HepG2 (cell line): Measurements from ENCODE around the gene TRAPPC4. TPM values are rescaled to one million over a fixed set of nuclear protein-coding genes. Genes with fewer than 3 reads are reported as not detected.

Source experiments
- IKZF4 ChIP-seq: sonication (generic); formaldehyde crosslinking; IDR thresholded peaks from 2 replicates; pipeline ENCODE4 v1.5.1; 2020; ENCODE audit warnings: borderline replicate concordance, mild to moderate bottlenecking, low read depth, missing genetic modification reagents; ENCODE audit errors: not compliant biosample characterization
- KAT2B ChIP-seq: fragments of 150-350 bp; IDR thresholded peaks from 2 replicates; pipeline ENCODE4 v1.6.1; 2014; ENCODE audit warnings: low read depth, low read length, borderline replicate concordance
- KLF16 ChIP-seq, 2 experiments: sonication (generic) in 1 of 2; formaldehyde crosslinking in 1 of 2; IDR thresholded peaks; 2 replicates each; pipeline versions ENCODE4 v1.6.1 to v1.8.0; 2016 to 2023; ENCODE audit warnings: missing genetic modification reagents in 2 of 2, missing compliant biosample characterization in 1 of 2
- MTA3 ChIP-seq: sonication (generic); formaldehyde crosslinking; IDR thresholded peaks from 2 replicates; pipeline ENCODE4 v1.4.0; 2020; ENCODE audit warnings: missing genetic modification reagents
- PAX8 ChIP-seq: sonication (generic); formaldehyde crosslinking; IDR thresholded peaks from 2 replicates; pipeline ENCODE4 v1.8.0; 2022; ENCODE audit warnings: mild to moderate bottlenecking, missing genetic modification reagents, borderline replicate concordance
- XRCC5 ChIP-seq: fragments of 200-400 bp; formaldehyde crosslinking; optimal IDR thresholded peaks from 2 replicates; pipeline ENCODE3; 2017; ENCODE audit warnings: mild to moderate bottlenecking, low read length
- ZNF326 ChIP-seq: sonication (generic); formaldehyde crosslinking; IDR thresholded peaks from 2 replicates; pipeline ENCODE4 v1.4.0; 2020; ENCODE audit warnings: missing genetic modification reagents, borderline replicate concordance
- ZNF644 ChIP-seq: IDR thresholded peaks from 2 replicates; pipeline ENCODE4 v1.6.1; 2016; ENCODE audit warnings: low read depth
- polyA plus RNA-seq, 8 experiments: library from polyadenylated mRNA; depleted of rRNA in 3 of 8; stranded (reverse) in 7 of 8; unstranded in 1 of 8; fragments of >200 nt; fragmentation: Illumina TruSeq in 4 of 8; extraction: Trizol in 4 of 8; gene quantifications; 2 replicates each; pipeline versions ENCODE4 v1.2.1 to v1.2.3, GENCODE V29; 2011 to 2016; ENCODE audit warnings: low read depth in 4 of 8, missing spikeins in 1 of 8, mixed read lengths in 1 of 8; ENCODE audit not compliant: insufficient read depth in 1 of 8
- total RNA-seq, 5 experiments: library from RNA; depleted of rRNA; stranded (reverse); fragments of >200 nt; fragmentation: Illumina TruSeq; extraction: Trizol; gene quantifications; 2 replicates each; pipeline ENCODE4 v1.2.3, GENCODE V29; 2016; ENCODE audit warnings: low read depth in 1 of 5
- TF ChIP-seq, protein P1 (sequence below): sonication (generic); formaldehyde crosslinking; IDR thresholded peaks from 2 replicates; pipeline ENCODE4 v1.4.0; 2020; ENCODE audit warnings: missing genetic modification reagents
- TF ChIP-seq, protein P2 (sequence below): IDR thresholded peaks from 2 replicates; pipeline ENCODE4 v1.6.1; 2016; ENCODE audit warnings: mild to moderate bottlenecking, missing biosample characterization, missing genetic modification reagents
- TF ChIP-seq, protein P3 (sequence below): sonication (generic); formaldehyde crosslinking; IDR thresholded peaks from 2 replicates; pipeline ENCODE4 v1.5.0; 2020; ENCODE audit warnings: mild to moderate bottlenecking, missing genetic modification reagents, moderate library complexity
- TF ChIP-seq, protein P4 (sequence below): IDR thresholded peaks from 2 replicates; pipeline ENCODE4 v1.6.1; 2016
- TF ChIP-seq, protein P5 (sequence below): sonication (generic); formaldehyde crosslinking; IDR thresholded peaks from 2 replicates; pipeline ENCODE4 v1.8.0; 2023; ENCODE audit warnings: mild to moderate bottlenecking, missing genetic modification reagents
- TF ChIP-seq, protein P6 (sequence below): sonication (generic); formaldehyde crosslinking; IDR thresholded peaks from 2 replicates; pipeline ENCODE4 v1.9.0; 2021; ENCODE audit warnings: mild to moderate bottlenecking, missing genetic modification reagents

Gene TRAPPC4
- total and polyA plus RNA-seq, 2 of the 13 experiments (the other 11 are each of a cell fraction or from before 2014, with no cell fraction given) = 97.4 to 140 TPM

DNA sequence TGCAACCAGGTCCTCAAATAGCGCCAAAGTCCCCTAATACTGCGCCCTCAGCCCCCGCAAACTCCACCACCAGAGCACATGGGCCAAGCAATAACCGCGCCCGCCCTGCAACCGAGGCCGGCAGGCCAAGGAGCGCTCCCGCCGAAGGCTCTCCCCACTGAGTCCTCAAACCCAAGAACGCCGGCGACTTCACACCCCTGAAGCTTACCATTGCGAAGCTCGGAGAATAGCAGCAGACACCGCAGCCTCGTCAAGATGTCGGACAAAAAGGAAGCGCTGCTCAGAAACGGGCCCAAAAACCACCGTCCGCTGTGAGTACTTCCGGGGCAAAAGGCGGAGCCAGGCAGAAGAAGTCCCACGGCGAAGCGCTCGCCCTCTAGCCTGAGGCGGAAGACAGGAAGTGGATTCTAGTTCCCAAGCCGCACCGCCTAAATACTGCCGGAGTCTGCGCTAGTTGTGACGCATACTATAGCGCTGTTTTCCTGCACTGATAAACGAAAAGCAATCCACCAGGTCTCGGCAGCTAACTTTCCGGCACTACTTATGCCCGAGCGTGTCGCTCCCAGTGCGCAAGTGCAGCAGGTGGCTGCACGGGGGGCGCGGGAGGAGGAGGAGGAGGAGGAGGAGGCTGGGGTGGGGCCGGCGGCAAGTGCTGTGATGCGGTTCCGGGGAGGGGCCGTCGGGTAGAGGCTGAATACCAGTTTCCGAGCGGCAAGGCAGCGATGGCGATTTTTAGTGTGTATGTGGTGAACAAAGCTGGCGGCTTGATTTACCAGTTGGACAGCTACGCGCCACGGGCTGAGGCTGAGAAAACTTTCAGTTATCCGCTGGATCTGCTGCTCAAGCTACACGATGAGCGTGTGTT, at the start of gene TRAPPC4, which contains the start of gene RPS25 (continued):
- TF ChIP-seq, protein P1, sequence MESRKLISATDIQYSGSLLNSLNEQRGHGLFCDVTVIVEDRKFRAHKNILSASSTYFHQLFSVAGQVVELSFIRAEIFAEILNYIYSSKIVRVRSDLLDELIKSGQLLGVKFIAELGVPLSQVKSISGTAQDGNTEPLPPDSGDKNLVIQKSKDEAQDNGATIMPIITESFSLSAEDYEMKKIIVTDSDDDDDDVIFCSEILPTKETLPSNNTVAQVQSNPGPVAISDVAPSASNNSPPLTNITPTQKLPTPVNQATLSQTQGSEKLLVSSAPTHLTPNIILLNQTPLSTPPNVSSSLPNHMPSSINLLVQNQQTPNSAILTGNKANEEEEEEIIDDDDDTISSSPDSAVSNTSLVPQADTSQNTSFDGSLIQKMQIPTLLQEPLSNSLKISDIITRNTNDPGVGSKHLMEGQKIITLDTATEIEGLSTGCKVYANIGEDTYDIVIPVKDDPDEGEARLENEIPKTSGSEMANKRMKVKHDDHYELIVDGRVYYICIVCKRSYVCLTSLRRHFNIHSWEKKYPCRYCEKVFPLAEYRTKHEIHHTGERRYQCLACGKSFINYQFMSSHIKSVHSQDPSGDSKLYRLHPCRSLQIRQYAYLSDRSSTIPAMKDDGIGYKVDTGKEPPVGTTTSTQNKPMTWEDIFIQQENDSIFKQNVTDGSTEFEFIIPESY (CRISPR knock-in tag) = peak; percentile 15; the same call in 1 of the 2 replicates
- TF ChIP-seq, protein P2, sequence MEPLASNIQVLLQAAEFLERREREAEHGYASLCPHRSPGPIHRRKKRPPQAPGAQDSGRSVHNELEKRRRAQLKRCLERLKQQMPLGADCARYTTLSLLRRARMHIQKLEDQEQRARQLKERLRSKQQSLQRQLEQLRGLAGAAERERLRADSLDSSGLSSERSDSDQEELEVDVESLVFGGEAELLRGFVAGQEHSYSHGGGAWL (CRISPR knock-in tag) = no peak
- TF ChIP-seq KLF16 (CRISPR knock-in tag; IDR thresholded peaks at IDR 0.05) (peak in 1 of 2 experiments; percentile 62; a peak in 2 of 4 replicates), MTA3 (CRISPR knock-in tag) (no peak), KAT2B (no peak), XRCC5 (peak; percentile 60), IKZF4 (no peak), ZNF326 (CRISPR knock-in tag) (no peak), ZNF644 (CRISPR knock-in tag) (no peak), PAX8 (CRISPR knock-in tag) (no peak)
- TF ChIP-seq, protein P3, sequence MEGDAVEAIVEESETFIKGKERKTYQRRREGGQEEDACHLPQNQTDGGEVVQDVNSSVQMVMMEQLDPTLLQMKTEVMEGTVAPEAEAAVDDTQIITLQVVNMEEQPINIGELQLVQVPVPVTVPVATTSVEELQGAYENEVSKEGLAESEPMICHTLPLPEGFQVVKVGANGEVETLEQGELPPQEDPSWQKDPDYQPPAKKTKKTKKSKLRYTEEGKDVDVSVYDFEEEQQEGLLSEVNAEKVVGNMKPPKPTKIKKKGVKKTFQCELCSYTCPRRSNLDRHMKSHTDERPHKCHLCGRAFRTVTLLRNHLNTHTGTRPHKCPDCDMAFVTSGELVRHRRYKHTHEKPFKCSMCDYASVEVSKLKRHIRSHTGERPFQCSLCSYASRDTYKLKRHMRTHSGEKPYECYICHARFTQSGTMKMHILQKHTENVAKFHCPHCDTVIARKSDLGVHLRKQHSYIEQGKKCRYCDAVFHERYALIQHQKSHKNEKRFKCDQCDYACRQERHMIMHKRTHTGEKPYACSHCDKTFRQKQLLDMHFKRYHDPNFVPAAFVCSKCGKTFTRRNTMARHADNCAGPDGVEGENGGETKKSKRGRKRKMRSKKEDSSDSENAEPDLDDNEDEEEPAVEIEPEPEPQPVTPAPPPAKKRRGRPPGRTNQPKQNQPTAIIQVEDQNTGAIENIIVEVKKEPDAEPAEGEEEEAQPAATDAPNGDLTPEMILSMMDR (CRISPR knock-in tag) = peak; percentile 53
- TF ChIP-seq, protein P4, sequence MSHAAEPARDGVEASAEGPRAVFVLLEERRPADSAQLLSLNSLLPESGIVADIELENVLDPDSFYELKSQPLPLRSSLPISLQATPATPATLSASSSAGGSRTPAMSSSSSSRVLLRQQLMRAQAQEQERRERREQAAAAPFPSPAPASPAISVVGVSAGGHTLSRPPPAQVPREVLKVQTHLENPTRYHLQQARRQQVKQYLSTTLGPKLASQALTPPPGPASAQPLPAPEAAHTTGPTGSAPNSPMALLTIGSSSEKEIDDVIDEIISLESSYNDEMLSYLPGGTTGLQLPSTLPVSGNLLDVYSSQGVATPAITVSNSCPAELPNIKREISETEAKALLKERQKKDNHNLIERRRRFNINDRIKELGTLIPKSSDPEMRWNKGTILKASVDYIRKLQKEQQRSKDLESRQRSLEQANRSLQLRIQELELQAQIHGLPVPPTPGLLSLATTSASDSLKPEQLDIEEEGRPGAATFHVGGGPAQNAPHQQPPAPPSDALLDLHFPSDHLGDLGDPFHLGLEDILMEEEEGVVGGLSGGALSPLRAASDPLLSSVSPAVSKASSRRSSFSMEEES (CRISPR knock-in tag) = no peak; the same call in 1 of the 2 replicates
- TF ChIP-seq, protein P5, sequence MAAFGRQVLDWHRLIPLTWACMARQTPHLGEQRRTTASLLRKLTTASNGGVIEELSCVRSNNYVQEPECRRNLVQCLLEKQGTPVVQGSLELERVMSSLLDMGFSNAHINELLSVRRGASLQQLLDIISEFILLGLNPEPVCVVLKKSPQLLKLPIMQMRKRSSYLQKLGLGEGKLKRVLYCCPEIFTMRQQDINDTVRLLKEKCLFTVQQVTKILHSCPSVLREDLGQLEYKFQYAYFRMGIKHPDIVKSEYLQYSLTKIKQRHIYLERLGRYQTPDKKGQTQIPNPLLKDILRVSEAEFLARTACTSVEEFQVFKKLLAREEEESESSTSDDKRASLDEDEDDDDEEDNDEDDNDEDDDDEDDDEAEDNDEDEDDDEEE = 0 out of 2 replicates have a peak, but pooled peaks have one; percentile 36
- TF ChIP-seq, protein P6, sequence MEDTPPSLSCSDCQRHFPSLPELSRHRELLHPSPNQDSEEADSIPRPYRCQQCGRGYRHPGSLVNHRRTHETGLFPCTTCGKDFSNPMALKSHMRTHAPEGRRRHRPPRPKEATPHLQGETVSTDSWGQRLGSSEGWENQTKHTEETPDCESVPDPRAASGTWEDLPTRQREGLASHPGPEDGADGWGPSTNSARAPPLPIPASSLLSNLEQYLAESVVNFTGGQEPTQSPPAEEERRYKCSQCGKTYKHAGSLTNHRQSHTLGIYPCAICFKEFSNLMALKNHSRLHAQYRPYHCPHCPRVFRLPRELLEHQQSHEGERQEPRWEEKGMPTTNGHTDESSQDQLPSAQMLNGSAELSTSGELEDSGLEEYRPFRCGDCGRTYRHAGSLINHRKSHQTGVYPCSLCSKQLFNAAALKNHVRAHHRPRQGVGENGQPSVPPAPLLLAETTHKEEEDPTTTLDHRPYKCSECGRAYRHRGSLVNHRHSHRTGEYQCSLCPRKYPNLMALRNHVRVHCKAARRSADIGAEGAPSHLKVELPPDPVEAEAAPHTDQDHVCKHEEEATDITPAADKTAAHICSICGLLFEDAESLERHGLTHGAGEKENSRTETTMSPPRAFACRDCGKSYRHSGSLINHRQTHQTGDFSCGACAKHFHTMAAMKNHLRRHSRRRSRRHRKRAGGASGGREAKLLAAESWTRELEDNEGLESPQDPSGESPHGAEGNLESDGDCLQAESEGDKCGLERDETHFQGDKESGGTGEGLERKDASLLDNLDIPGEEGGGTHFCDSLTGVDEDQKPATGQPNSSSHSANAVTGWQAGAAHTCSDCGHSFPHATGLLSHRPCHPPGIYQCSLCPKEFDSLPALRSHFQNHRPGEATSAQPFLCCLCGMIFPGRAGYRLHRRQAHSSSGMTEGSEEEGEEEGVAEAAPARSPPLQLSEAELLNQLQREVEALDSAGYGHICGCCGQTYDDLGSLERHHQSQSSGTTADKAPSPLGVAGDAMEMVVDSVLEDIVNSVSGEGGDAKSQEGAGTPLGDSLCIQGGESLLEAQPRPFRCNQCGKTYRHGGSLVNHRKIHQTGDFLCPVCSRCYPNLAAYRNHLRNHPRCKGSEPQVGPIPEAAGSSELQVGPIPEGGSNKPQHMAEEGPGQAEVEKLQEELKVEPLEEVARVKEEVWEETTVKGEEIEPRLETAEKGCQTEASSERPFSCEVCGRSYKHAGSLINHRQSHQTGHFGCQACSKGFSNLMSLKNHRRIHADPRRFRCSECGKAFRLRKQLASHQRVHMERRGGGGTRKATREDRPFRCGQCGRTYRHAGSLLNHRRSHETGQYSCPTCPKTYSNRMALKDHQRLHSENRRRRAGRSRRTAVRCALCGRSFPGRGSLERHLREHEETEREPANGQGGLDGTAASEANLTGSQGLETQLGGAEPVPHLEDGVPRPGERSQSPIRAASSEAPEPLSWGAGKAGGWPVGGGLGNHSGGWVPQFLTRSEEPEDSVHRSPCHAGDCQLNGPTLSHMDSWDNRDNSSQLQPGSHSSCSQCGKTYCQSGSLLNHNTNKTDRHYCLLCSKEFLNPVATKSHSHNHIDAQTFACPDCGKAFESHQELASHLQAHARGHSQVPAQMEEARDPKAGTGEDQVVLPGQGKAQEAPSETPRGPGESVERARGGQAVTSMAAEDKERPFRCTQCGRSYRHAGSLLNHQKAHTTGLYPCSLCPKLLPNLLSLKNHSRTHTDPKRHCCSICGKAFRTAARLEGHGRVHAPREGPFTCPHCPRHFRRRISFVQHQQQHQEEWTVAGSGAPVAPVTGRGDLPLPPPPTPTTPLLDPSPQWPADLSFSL (CRISPR knock-in tag) = no peak
